H1 (cell line): ENCODE measurements around the gene WDR5. TPM values are rescaled to one million over a fixed set of nuclear protein-coding genes. Genes with fewer than 3 reads are reported as not detected.

Source experiments
- CTCF ChIA-PET: fragments of 300-600 bp; sonication (Branson Sonifier 250); formaldehyde crosslinking; loops from one replicate; lab custom pipeline; 2021; ENCODE audit not compliant: partially characterized antibody; lab: Charles Lee
- POLR2A ChIA-PET: fragments of 300-600 bp; sonication (Branson Sonifier 250); formaldehyde crosslinking; loops from one replicate; lab custom pipeline; 2021; ENCODE audit warnings: inconsistent platforms; ENCODE audit not compliant: partially characterized antibody; lab: Charles Lee
- DNase-seq, 2 experiments: peaks; one replicate each; pipeline versions ENCODE4 v3.0.0 to v3.0.0-alpha.2; 2010 to 2022; ENCODE audit warnings: low spot score in 2 of 2, low read depth in 1 of 2, mixed read lengths in 1 of 2
- FAIRE-seq: peaks from 2 replicates; lab custom pipeline; 2011; peaks lifted over from hg19 to GRCh38; lab: Jason Lieb, UNC
- H2AFZ ChIP-seq: 2 replicates; pipeline ENCODE4 v1.8.1; 2012; ENCODE audit warnings: low read length, inconsistent platforms
- H2AK5ac ChIP-seq: 2 replicates; pipeline ENCODE4 v1.6.1; 2013; ENCODE audit warnings: low read depth, low read length
- H2BK120ac ChIP-seq: replicated peaks from 2 replicates; pipeline ENCODE3; 2013; ENCODE audit warnings: low read depth, low read length, inconsistent platforms
- H2BK12ac ChIP-seq: 2 replicates; pipeline ENCODE4 v1.6.1; 2013; ENCODE audit warnings: low read depth, low read length
- H2BK15ac ChIP-seq: 2 replicates; pipeline ENCODE4 v1.6.1; 2013; ENCODE audit warnings: low read length
- H2BK20ac ChIP-seq: 2 replicates; pipeline ENCODE4 v1.6.1; 2013; ENCODE audit warnings: low read length
- H2BK5ac ChIP-seq: 2 replicates; pipeline ENCODE4 v1.6.1; 2013; ENCODE audit warnings: low read depth, low read length
- H3K14ac ChIP-seq: 2 replicates; pipeline ENCODE4 v1.6.1; 2013; ENCODE audit warnings: inconsistent platforms; ENCODE audit not compliant: insufficient read length
- H3K18ac ChIP-seq: 2 replicates; pipeline ENCODE4 v1.6.1; 2013; ENCODE audit warnings: low read length; ENCODE audit errors: extremely low read depth
- H3K23ac ChIP-seq: 2 replicates; pipeline ENCODE4 v1.6.1; 2013; ENCODE audit warnings: inconsistent platforms; ENCODE audit not compliant: insufficient read length
- H3K23me2 ChIP-seq: 2 replicates; pipeline ENCODE4 v1.6.1; 2013; ENCODE audit warnings: low read depth, low read length
- H3K27ac ChIP-seq: 2 replicates; pipeline ENCODE4 v1.6.1; 2011; ENCODE audit warnings: low read depth, low read length, inconsistent platforms
- H3K27me3 ChIP-seq, 4 experiments: replicated peaks in 1 of 4; 1 replicate in 1 of 4; 2 replicates in 3 of 4; pipeline versions ENCODE4 v1.6.1 to v1.8.1; 2011 to 2013; ENCODE audit warnings: low read length in 3 of 4, mild to moderate bottlenecking in 3 of 4, inconsistent platforms in 2 of 4, mixed read lengths in 2 of 4, moderate library complexity in 1 of 4; ENCODE audit not compliant: control insufficient read depth in 3 of 4, insufficient read depth in 3 of 4; ENCODE audit errors: extremely low read depth in 1 of 4
- H3K36me3 ChIP-seq, 4 experiments: 2 replicates each; pipeline versions ENCODE4 v1.6.1 to v1.8.1; 2011 to 2013; ENCODE audit warnings: mild to moderate bottlenecking in 4 of 4, low read length in 3 of 4, moderate library complexity in 2 of 4, control low read depth in 1 of 4, inconsistent platforms in 1 of 4; ENCODE audit not compliant: insufficient read depth in 4 of 4, control insufficient read depth in 2 of 4
- H3K4ac ChIP-seq: replicated peaks from 2 replicates; pipeline ENCODE3; 2013; ENCODE audit warnings: low read length, low read depth, mixed read lengths, inconsistent platforms; ENCODE audit not compliant: insufficient read length
- H3K4me1 ChIP-seq, 4 experiments: replicated peaks in 1 of 4; 1 replicate in 1 of 4; 2 replicates in 3 of 4; pipeline versions ENCODE4 v1.6.1 to v1.8.1; 2011 to 2013; ENCODE audit warnings: low read length in 3 of 4, inconsistent platforms in 2 of 4, mixed read lengths in 1 of 4; ENCODE audit not compliant: insufficient read depth in 4 of 4, control insufficient read depth in 3 of 4
- H3K4me2 ChIP-seq, 2 experiments: 2 replicates each; pipeline versions ENCODE4 v1.6.1 to v1.8.1; 2011 to 2013; ENCODE audit warnings: low read depth in 2 of 2, low read length in 2 of 2, control low read depth in 1 of 2, inconsistent platforms in 1 of 2, mild to moderate bottlenecking in 1 of 2; ENCODE audit not compliant: insufficient read depth in 1 of 2
- H3K4me3 ChIP-seq, 4 experiments: fragments of 200-600, 300-600 bp in 1 of 4; sonication (generic), shearing (Covaris generic), sonication (Bioruptor Twin) in 1 of 4; 2 replicates each; pipeline versions ENCODE4 v1.5.1 to v1.8.1; 2011 to 2016; ENCODE audit warnings: low read length in 4 of 4, low read depth in 3 of 4, control low read depth in 2 of 4, inconsistent platforms in 2 of 4, mild to moderate bottlenecking in 2 of 4, mixed read lengths in 1 of 4, moderate library complexity in 1 of 4; ENCODE audit not compliant: insufficient read depth in 2 of 4; ENCODE audit errors: extremely low read depth in 1 of 4
- H3K56ac ChIP-seq: replicated peaks from 2 replicates; pipeline ENCODE3; 2013; ENCODE audit warnings: low read depth, mild to moderate bottlenecking, mixed read lengths, low read length, inconsistent platforms; ENCODE audit not compliant: insufficient read length
- H3K79me1 ChIP-seq: 2 replicates; pipeline ENCODE4 v1.6.1; 2013; ENCODE audit warnings: low read depth, low read length, control low read depth
- H3K79me2 ChIP-seq, 2 experiments: 2 replicates each; pipeline versions ENCODE4 v1.6.1 to v1.8.1; 2012 to 2013; ENCODE audit warnings: low read length in 2 of 2, mild to moderate bottlenecking in 2 of 2, inconsistent platforms in 1 of 2; ENCODE audit not compliant: insufficient read depth in 2 of 2, control insufficient read depth in 1 of 2
- H3K9ac ChIP-seq, 4 experiments: replicated peaks in 1 of 4; 1 replicate in 1 of 4; 2 replicates in 3 of 4; pipeline versions ENCODE4 v1.6.1 to v1.8.1; 2011 to 2013; ENCODE audit warnings: low read depth in 3 of 4, low read length in 3 of 4, control low read depth in 2 of 4, mild to moderate bottlenecking in 2 of 4, moderate library complexity in 2 of 4, inconsistent platforms in 1 of 4; ENCODE audit errors: extremely low read depth in 1 of 4
- H3K9me3 ChIP-seq, 2 experiments: 2 replicates each; pipeline versions ENCODE4 v1.6.1 to v1.8.1; 2012 to 2013; ENCODE audit warnings: mild to moderate bottlenecking in 2 of 2, moderate library complexity in 2 of 2, control low read depth in 1 of 2, inconsistent platforms in 1 of 2, low read depth in 1 of 2, low read length in 1 of 2, mixed read lengths in 1 of 2; ENCODE audit not compliant: insufficient read depth in 2 of 2
- H4K20me1 ChIP-seq, 2 experiments: replicated peaks in 1 of 2; 2 replicates each; pipeline versions ENCODE3 to v1.8.1; 2011 to 2013; ENCODE audit warnings: inconsistent platforms in 2 of 2, low read length in 2 of 2, mild to moderate bottlenecking in 1 of 2; ENCODE audit not compliant: insufficient read depth in 2 of 2, control insufficient read depth in 1 of 2
- H4K5ac ChIP-seq: 2 replicates; pipeline ENCODE4 v1.6.1; 2013; ENCODE audit warnings: low read length, low read depth, mixed read lengths, inconsistent platforms; ENCODE audit not compliant: insufficient read length
- H4K8ac ChIP-seq: 2 replicates; pipeline ENCODE4 v1.8.0; 2013; ENCODE audit warnings: mild to moderate bottlenecking, moderate library complexity, low read length, inconsistent platforms; ENCODE audit not compliant: insufficient read depth; ENCODE audit errors: extremely low read depth
- H4K91ac ChIP-seq: replicated peaks from 2 replicates; pipeline ENCODE3; 2013; ENCODE audit warnings: low read length, mixed read lengths, inconsistent platforms; ENCODE audit not compliant: insufficient read length
- BRCA1 ChIP-seq: IDR thresholded peaks from 2 replicates; pipeline ENCODE4 v1.6.1; 2012; ENCODE audit warnings: low read depth, low read length, improper control_type of control experiment
- CTCF ChIP-seq, 3 experiments: IDR thresholded peaks; 1 replicate in 2 of 3; 2 replicates in 1 of 3; pipeline versions ENCODE4 v1.5.1 to v1.6.1; 2011; ENCODE audit warnings: low read length in 3 of 3, mild to moderate bottlenecking in 3 of 3, inconsistent platforms in 2 of 3, low read depth in 1 of 3, moderate library complexity in 1 of 3; ENCODE audit not compliant: insufficient read depth in 1 of 3; ENCODE audit errors: control extremely low read depth in 1 of 3
- RAD21 ChIP-seq, 2 experiments: IDR thresholded peaks in 1 of 2; conservative IDR thresholded peaks in 1 of 2; 2 replicates each; pipeline ENCODE4 v1.6.1; 2011; ENCODE audit warnings: low read depth in 2 of 2, low read length in 2 of 2, improper control_type of control experiment in 1 of 2, inconsistent platforms in 1 of 2, mild to moderate bottlenecking in 1 of 2, moderate library complexity in 1 of 2
- WGBS, 2 experiments: shearing (Covaris generic) in 1 of 2; methylation state at CpG; one replicate each; pipeline versions ENCODE4 v1.1.6 to v1.1.7; 2013 to 2015; ENCODE audit warnings: low lambda C conversion rate in 2 of 2, mixed read lengths in 2 of 2, inconsistent platforms in 1 of 2, low coverage in 1 of 2, missing lambda C conversion rate in 1 of 2; ENCODE audit not compliant: insufficient replicate concordance in 2 of 2, insufficient coverage in 1 of 2, insufficient read length in 1 of 2; ENCODE audit errors: extremely low coverage in 1 of 2, missing lambda C conversion rate in 1 of 2; 5-methylcytosine and 5-hydroxymethylcytosine counted together
- polyA plus RNA-seq, 7 experiments: library from polyadenylated mRNA; depleted of rRNA in 3 of 7; stranded (reverse) in 5 of 7; unstranded in 2 of 7; fragments of >200 nt in 5 of 7; fragments of 200-250 nt in 2 of 7; gene quantifications; 1 replicate in 5 of 7; 2 replicates in 1 of 7; 4 replicates in 1 of 7; pipeline versions ENCODE4 v1.2.1 to v1.2.3, GENCODE V29; 2011 to 2013; ENCODE audit warnings: missing spikeins in 2 of 7, mixed read lengths in 2 of 7
- total RNA-seq: library from RNA; stranded (reverse); fragmentation: NEBNext Ultra II Directional; extraction: Animal tissue kit (Norgen Biotek cat#: 25700); gene quantifications from 2 replicates; pipeline ENCODE4 v1.2.1, GENCODE V29; 2021

The WDR5 gene
- total and polyA plus RNA-seq, 2 of the 8 experiments (the other 6 are each of a cell fraction or from before 2014, with no cell fraction given) = 38.4 to 68.1 TPM

GRCh38 chr9:134168757-134169550 is 33.1 kb downstream of the WDR5 start:
- Histone ChIP-seq H2BK120ac (no peak overlapping the region), H4K91ac (no peak overlapping the region), H3K27me3 (no peaks in the 10 kb centered on the region), H3K79me2 (no peaks in the 10 kb centered on the region), H3K4me3 (no peak overlapping the region), H2BK12ac (no peak overlapping the region), H2BK20ac (no peak overlapping the region), H3K23me2 (no peaks in the 10 kb centered on the region; the same call in 1 of the 2 replicates), H3K4ac (no peak overlapping the region), H3K36me3 (no peaks in the 10 kb centered on the region), H3K56ac (no peak overlapping the region), H3K23ac (no peak overlapping the region), H3K18ac (no peak overlapping the region), H2AK5ac (no peak overlapping the region), H3K79me1 (0 out of 2 replicates have a peak, but pooled peaks cover 2% of the 10 kb centered on the region), H4K20me1 (peaks cover 0 to 2% of the 10 kb centered on the region in 2 experiments), H3K4me2 (no peak overlapping the region), H3K14ac (no peak overlapping the region), H2BK15ac (no peak overlapping the region), H4K8ac (no peak overlapping the region), H3K9me3 (peaks cover 0 to 6% of the 10 kb centered on the region in 2 experiments; a peak in 3 of 4 replicates), H3K4me1 (peaks cover 0 to 9% (median 7%) of the 10 kb centered on the region in 4 experiments; a peak in 5 of 7 replicates), H2AFZ (no peak overlapping the region), H2BK5ac (no peak overlapping the region), H3K9ac (no peak overlapping the region), H4K5ac (no peak overlapping the region), H3K27ac (no peak overlapping the region)
- FAIRE-seq (no peak), DNase-seq (no peak)
- peak in 1 of 3 experiments; percentile 59; a peak in 2 of 4 replicates for TF ChIP-seq CTCF (IDR thresholded peaks at IDR 0.05; ENCODE audit: control extremely low read depth in 1 of 3, insufficient read depth in 1 of 3, low read depth in 1 of 3, low read length in 3 of 3)
- TF ChIP-seq RAD21 (IDR thresholded peaks at IDR 0.05 in 1 of 2, conservative IDR thresholded peaks at IDR 0.05 in 1 of 2; ENCODE audit: low read depth in 2 of 2, low read length in 2 of 2) = 0 out of 4 replicates have a peak, but pooled peaks of 1 of the 2 experiments have one; percentile 5
- TF ChIP-seq BRCA1 = no peak
- POLR2A ChIA-PET = interaction anchor here (1.3 kb wide), 1 partner anchor 156 kb away, joined by 3 read pairs; no protein-coding TSS in a partner anchor
- WGBS, 2 experiments = 94% methylated on average over 11 of the region's 11 CpGs; no CpG with 5 or more reads in 1 of the 2 experiments
- CTCF ChIA-PET = interaction anchor here (0.6 to 4.9 kb wide), 20 partner anchors 19 to 564 kb away, joined by 3 to 53 read pairs (median 3); no protein-coding TSS in a partner anchor
